ENCODE data around the gene ASIC4. TPM values are rescaled to one million over a fixed set of nuclear protein-coding genes. Genes with fewer than 3 reads are reported as not detected.

Gene ASIC4
- total and polyA plus RNA-seq, 2 of the 4 experiments (the other 2 are of a cell fraction) = 0.10 TPM; not detected in 1

GRCh38 chr2:219475278-219475677 lies 39.0 kb upstream of the ASIC4 start:
- Histone ChIP-seq H3K56ac (ENCODE audit: extremely low read depth, insufficient read depth, low read length) (no peak overlapping the region), H2BK15ac (ENCODE audit: low read depth, low read length) (no peak overlapping the region), H4K8ac (ENCODE audit: low read depth in 2 of 2, low read length in 2 of 2) (no peak overlapping the region), H3K36me3 (ENCODE audit: control insufficient read depth, insufficient read depth, low read length) (peaks cover 49% of the 10 kb centered on the region), H3K4me1 (ENCODE audit: control insufficient read depth, insufficient read depth, low read length) (peaks cover 3% of the 10 kb centered on the region; the same call in 1 of the 2 replicates), H2AFZ (replicated peaks; ENCODE audit: low read length, poor library complexity) (no peak overlapping the region), H3K4ac (ENCODE audit: low read depth, low read length) (no peak overlapping the region), H2AK9ac (replicated peaks; ENCODE audit: low read depth, low read length, poor library complexity) (no peak overlapping the region), H3K79me1 (ENCODE audit: low read depth in 1 of 2, low read length in 2 of 2) (no peaks in the 10 kb centered on the region), H3K27ac (ENCODE audit: insufficient read depth, low read length) (no peak overlapping the region), H4K5ac (ENCODE audit: low read depth, low read length) (no peak overlapping the region), H4K91ac (ENCODE audit: insufficient read depth, low read depth, low read length) (no peak overlapping the region), H3K9me3 (ENCODE audit: control insufficient read depth, insufficient read depth, low read length) (no peaks in the 10 kb centered on the region), H4K20me1 (ENCODE audit: insufficient read depth, low read length) (no peaks in the 10 kb centered on the region; the same call in 1 of the 2 replicates), H2AK5ac (ENCODE audit: low read depth, low read length) (no peak overlapping the region), H3K4me2 (ENCODE audit: low read depth, low read length) (no peak overlapping the region), H2BK120ac (ENCODE audit: low read depth, low read length) (no peak overlapping the region), H3K18ac (ENCODE audit: low read depth, low read length) (no peak overlapping the region), H3K9me1 (ENCODE audit: insufficient read depth, low read length) (no peaks in the 10 kb centered on the region), H2BK5ac (ENCODE audit: low read depth, low read length, poor library complexity, severe bottlenecking) (no peak overlapping the region), H3K4me3 (ENCODE audit: insufficient read depth, low read depth, low read length) (no peak overlapping the region), H2BK20ac (ENCODE audit: low read depth, low read length) (no peak overlapping the region), H3K23ac (ENCODE audit: low read depth, low read length) (no peak overlapping the region), H3K27me3 (ENCODE audit: control insufficient read depth, insufficient read depth, low read length) (no peaks in the 10 kb centered on the region), H3K14ac (replicated peaks; ENCODE audit: low read depth, low read length) (no peak overlapping the region), H3K9ac (ENCODE audit: low read depth, low read length) (no peak overlapping the region)
- DNase-seq = no peak
- CTCF ChIA-PET = interaction anchor here (0.6 to 1.5 kb wide), 4 partner anchors 10 to 54 kb away, joined by 3 to 7 read pairs (median 4); no protein-coding TSS in a partner anchor
- ATAC-seq (ENCODE audit: low read depth) = no peak
- POLR2A ChIA-PET (ENCODE audit: unreplicated experiment) = no interaction called here
- in situ Hi-C loops (cut with MboI; ENCODE audit: low sequenced_read_pairs) = no loop called here
- intact Hi-C loops (cut with micrococcal nuclease) = no loop called here
- dilution Hi-C loops (cut with HindIII; ENCODE audit: low sequenced_read_pairs, unreplicated experiment) = no loop called here
- WGBS, 2 experiments (ENCODE audit: extremely low coverage in 2 of 2, insufficient read length in 1 of 2) = no CpG with 5 or more reads among the region's 6 CpGs
- BruUV-seq (replicated peaks) = no TSS peak
- TF ChIP-seq RCOR1 (IDR thresholded peaks at IDR 0.05; ENCODE audit: insufficient replicate concordance, low read length) = no peak
- no peak for TF ChIP-seq CTCF (conservative IDR thresholded peaks at IDR 0.05; ENCODE audit: low read depth, low read length)
- no peak for TF ChIP-seq BHLHE40 (IDR thresholded peaks at IDR 0.05; ENCODE audit: low read depth, low read length)
- TF ChIP-seq ELK1 (IDR thresholded peaks at IDR 0.05; ENCODE audit: borderline replicate concordance, low read depth, low read length) = no peak
- TF ChIP-seq MAZ (IDR thresholded peaks at IDR 0.05; ENCODE audit: borderline replicate concordance, low read depth, low read length) = no peak
- no peak for TF ChIP-seq MXI1 (IDR thresholded peaks at IDR 0.05; ENCODE audit: borderline replicate concordance, low read depth, low read length)
